IMR-90 (cell line): ENCODE data around the gene POLR3B. TPM values are rescaled to one million over a fixed set of nuclear protein-coding genes. Genes with fewer than 3 reads are reported as not detected.
A peak's percentile ranks its signal among the peaks of the same experiment; 100 is the strongest.

Experiments
- ATAC-seq: fragments of 200-7000 bp; cut with Tn5 transposase; 2 replicates; pipeline ENCODE4 v1.9.1; 2020; ENCODE audit warnings: low read depth, mild to moderate bottlenecking, moderate library complexity
- BruUV-seq: library from RNA; stranded (reverse); fragments of 400-500 nt; replicated peaks from 2 replicates; lab custom pipeline; 2021; lab: Mats Ljungman, UMichigan
- CTCF ChIA-PET: fragments of 300-600 bp; formaldehyde crosslinking; extraction: SDS; loops from one replicate; lab custom pipeline; 2021; ENCODE audit warnings: antibody characterized with exemption; lab: Yijun Ruan, JAX
- POLR2A ChIA-PET: fragments of 300-600 bp; sonication (Branson Sonifier 250); formaldehyde crosslinking; loops from one replicate; lab custom pipeline; 2022; ENCODE audit warnings: antibody characterized with exemption; ENCODE audit not compliant: unreplicated experiment; lab: Charles Lee
- DNase-seq: peaks from one replicate; pipeline ENCODE4 v3.0.0; 2013
- H2AFZ ChIP-seq: replicated peaks from 2 replicates; pipeline ENCODE3; 2013; ENCODE audit warnings: low read length, mild to moderate bottlenecking; ENCODE audit not compliant: poor library complexity
- H2AK5ac ChIP-seq: 2 replicates; pipeline ENCODE4 v1.6.1; 2013; ENCODE audit warnings: low read depth, low read length, inconsistent platforms
- H2AK9ac ChIP-seq: replicated peaks from 2 replicates; pipeline ENCODE3; 2013; ENCODE audit warnings: mild to moderate bottlenecking, low read depth, low read length, moderate library complexity; ENCODE audit not compliant: poor library complexity
- H2BK120ac ChIP-seq: 2 replicates; pipeline ENCODE4 v1.6.1; 2013; ENCODE audit warnings: low read depth, low read length, inconsistent platforms
- H2BK15ac ChIP-seq: 3 replicates; pipeline ENCODE4 v1.6.1; 2013; ENCODE audit warnings: low read depth, low read length, inconsistent platforms
- H2BK20ac ChIP-seq: 2 replicates; pipeline ENCODE4 v1.6.1; 2013; ENCODE audit warnings: low read depth, mild to moderate bottlenecking, inconsistent platforms, low read length, moderate library complexity
- H2BK5ac ChIP-seq: 2 replicates; pipeline ENCODE4 v1.6.1; 2013; ENCODE audit warnings: mild to moderate bottlenecking, low read depth, low read length, inconsistent platforms; ENCODE audit not compliant: poor library complexity, severe bottlenecking
- H3K14ac ChIP-seq: replicated peaks from 2 replicates; pipeline ENCODE4 v1.6.1; 2013; ENCODE audit warnings: low read depth, low read length, inconsistent platforms
- H3K18ac ChIP-seq: 2 replicates; pipeline ENCODE4 v1.6.1; 2013; ENCODE audit warnings: low read depth, low read length, control low read depth
- H3K23ac ChIP-seq: 2 replicates; pipeline ENCODE4 v1.6.1; 2013; ENCODE audit warnings: low read depth, low read length, inconsistent platforms
- H3K27ac ChIP-seq: 2 replicates; pipeline ENCODE4 v1.5.1; 2013; ENCODE audit warnings: mild to moderate bottlenecking, control low read depth, low read length; ENCODE audit not compliant: insufficient read depth
- H3K27me3 ChIP-seq: 2 replicates; pipeline ENCODE4 v1.6.1; 2013; ENCODE audit warnings: low read length; ENCODE audit not compliant: control insufficient read depth, insufficient read depth
- H3K36me3 ChIP-seq: 2 replicates; pipeline ENCODE4 v1.6.1; 2013; ENCODE audit warnings: low read length, mixed read lengths; ENCODE audit not compliant: control insufficient read depth, insufficient read depth
- H3K4ac ChIP-seq: 2 replicates; pipeline ENCODE4 v1.6.1; 2013; ENCODE audit warnings: low read depth, low read length, inconsistent platforms
- H3K4me1 ChIP-seq: 2 replicates; pipeline ENCODE4 v1.6.1; 2013; ENCODE audit warnings: low read length, mixed read lengths; ENCODE audit not compliant: control insufficient read depth, insufficient read depth
- H3K4me2 ChIP-seq: 2 replicates; pipeline ENCODE4 v1.6.1; 2013; ENCODE audit warnings: low read depth, mild to moderate bottlenecking, control low read depth, low read length, moderate library complexity
- H3K4me3 ChIP-seq: 2 replicates; pipeline ENCODE4 v1.5.1; 2013; ENCODE audit warnings: low read depth, mild to moderate bottlenecking, control low read depth, low read length, moderate library complexity; ENCODE audit not compliant: insufficient read depth
- H3K56ac ChIP-seq: 2 replicates; pipeline ENCODE4 v1.6.1; 2013; ENCODE audit warnings: low read length, inconsistent platforms; ENCODE audit not compliant: insufficient read depth; ENCODE audit errors: extremely low read depth
- H3K79me1 ChIP-seq, 2 experiments: 2 replicates each; pipeline ENCODE4 v1.6.1; 2013; ENCODE audit warnings: low read length in 2 of 2, inconsistent platforms in 1 of 2, low read depth in 1 of 2
- H3K9ac ChIP-seq: 2 replicates; pipeline ENCODE4 v1.6.1; 2013; ENCODE audit warnings: low read depth, low read length, control low read depth
- H3K9me1 ChIP-seq: 2 replicates; pipeline ENCODE4 v1.6.1; 2013; ENCODE audit warnings: low read length, inconsistent platforms; ENCODE audit not compliant: insufficient read depth
- H3K9me3 ChIP-seq: 2 replicates; pipeline ENCODE4 v1.6.1; 2013; ENCODE audit warnings: low read length; ENCODE audit not compliant: control insufficient read depth, insufficient read depth
- H4K20me1 ChIP-seq: 2 replicates; pipeline ENCODE4 v1.6.1; 2013; ENCODE audit warnings: low read length, inconsistent platforms; ENCODE audit not compliant: insufficient read depth
- H4K5ac ChIP-seq: 2 replicates; pipeline ENCODE4 v1.6.1; 2013; ENCODE audit warnings: mild to moderate bottlenecking, low read depth, low read length, control low read depth
- H4K8ac ChIP-seq, 2 experiments: 2 replicates each; pipeline ENCODE4 v1.6.1; 2013; ENCODE audit warnings: low read depth in 2 of 2, low read length in 2 of 2, control low read depth in 1 of 2, inconsistent platforms in 1 of 2
- H4K91ac ChIP-seq: 2 replicates; pipeline ENCODE4 v1.6.1; 2013; ENCODE audit warnings: low read depth, low read length, inconsistent platforms; ENCODE audit not compliant: insufficient read depth
- CEBPB ChIP-seq: IDR thresholded peaks from 2 replicates; pipeline ENCODE4 v1.6.1; 2012; ENCODE audit warnings: low read depth, low read length, improper control_type of control experiment
- ELK1 ChIP-seq: fragments of 150-350 bp; IDR thresholded peaks from 2 replicates; pipeline ENCODE4 v1.6.1; 2016; ENCODE audit warnings: low read depth, mild to moderate bottlenecking, low read length, moderate library complexity, borderline replicate concordance
- WGBS, 2 experiments: methylation state at CpG; one replicate each; pipeline versions ENCODE4 v1.1.5 to v1.1.7; 2013; ENCODE audit warnings: missing lambda C conversion rate in 2 of 2; ENCODE audit not compliant: insufficient read length in 1 of 2; ENCODE audit errors: extremely low coverage in 2 of 2; 5-methylcytosine and 5-hydroxymethylcytosine counted together
- dilution Hi-C: fragments of 300-500 bp; cut with HindIII; formaldehyde crosslinking; loops from one replicate; pipeline ENCODE4 v1.14.3; 2018; ENCODE audit warnings: low sequenced_read_pairs; ENCODE audit not compliant: unreplicated experiment
- in situ Hi-C: fragments of 300-500 bp; cut with MboI; formaldehyde crosslinking; loops from 3 replicates; pipeline ENCODE4 v1.14.3; 2019; ENCODE audit warnings: low sequenced_read_pairs, inconsistent platforms, mixed read lengths
- intact Hi-C: fragments of 100-400 bp; cut with micrococcal nuclease; formaldehyde crosslinking; loops from 2 replicates; pipeline ENCODE4 v1.10.0; 2022
- polyA plus RNA-seq, 3 experiments: library from polyadenylated mRNA; depleted of rRNA; stranded (reverse); fragments of >200 nt; gene quantifications; 2 replicates each; pipeline ENCODE4 v1.2.3, GENCODE V29; 2012; ENCODE audit warnings: low replicate concordance in 1 of 3
- total RNA-seq: library from RNA; depleted of rRNA; stranded (reverse); fragments of >200 nt; gene quantifications from 2 replicates; pipeline ENCODE4 v1.2.3, GENCODE V29; 2012

Gene POLR3B
- total and polyA plus RNA-seq, 2 of the 4 experiments (the other 2 are of a cell fraction), result 6.9 to 15.4 TPM

GRCh38 chr12:106527356-106527755, 169.8 kb downstream of the POLR3B start:
- TF ChIP-seq CEBPB (0 out of 2 replicates have a peak, but pooled peaks have one; percentile 33), ELK1 (no peak)
- no peak overlapping the region for H2BK15ac ChIP-seq
- H2BK120ac ChIP-seq, result peak overlapping the region; percentile 30; the same call in 1 of the 2 replicates
- no peak overlapping the region for H3K56ac ChIP-seq
- no CpG with 5 or more reads among the region's 2 CpGs for WGBS, 2 experiments
- POLR2A ChIA-PET, result no interaction called here
- no TSS peak for BruUV-seq
- H3K14ac ChIP-seq, result 0 out of 2 replicates have a peak overlapping the region, but pooled peaks have one; percentile 40
- dilution Hi-C loops (no loop called here), intact Hi-C loops (loop anchor here (10.0 kb wide), 1 partner anchor 577 kb away; no protein-coding TSS in a partner anchor), in situ Hi-C loops (no loop called here)
- no peaks in the 10 kb centered on the region for H3K9me3 ChIP-seq
- H2BK5ac ChIP-seq, result no peak overlapping the region
- peak overlapping the region in 1 of 2 experiments; percentile 48; a peak in 1 of 4 replicates for H4K8ac ChIP-seq
- no peak overlapping the region for H3K23ac ChIP-seq
- DNase-seq (peak; percentile 18), ATAC-seq (no peak)
- no peak overlapping the region for H3K9ac ChIP-seq
- H2AFZ ChIP-seq, result no peak overlapping the region
- no peak overlapping the region for H4K5ac ChIP-seq
- no peak overlapping the region for H2AK5ac ChIP-seq
- H3K27me3 ChIP-seq, result no peaks in the 10 kb centered on the region
- no peak overlapping the region for H3K18ac ChIP-seq
- H2AK9ac ChIP-seq, result no peak overlapping the region
- H4K20me1 ChIP-seq, result no peaks in the 10 kb centered on the region
- no peak overlapping the region; the same call in 1 of the 2 replicates for H2BK20ac ChIP-seq
- CTCF ChIA-PET, result no interaction called here
- no peak overlapping the region for H3K4me2 ChIP-seq
- no peaks in the 10 kb centered on the region for H3K36me3 ChIP-seq
- H3K79me1 ChIP-seq, result no peaks in the 10 kb centered on the region
- H3K27ac ChIP-seq, result no peak overlapping the region
- no peak overlapping the region for H3K4ac ChIP-seq
- H3K9me1 ChIP-seq, result 0 out of 2 replicates have a peak, but pooled peaks cover 4% of the 10 kb centered on the region
- H3K4me3 ChIP-seq, result no peak overlapping the region
- H4K91ac ChIP-seq, result no peak overlapping the region
- no peaks in the 10 kb centered on the region for H3K4me1 ChIP-seq
